Aorta (tissue), 5 donors: ENCODE results near the gene STARD7. TPM values are rescaled to one million over a fixed set of nuclear protein-coding genes. Genes with fewer than 3 reads are reported as not detected.
"Not testable (repeated sequence)": the region's sequence is repeated elsewhere in the genome, so short reads cannot be mapped to it uniquely, and the experiment has no call there.

Source experiments
- ATAC-seq: fragments of 200-7000 bp; cut with Tn5 transposase; one replicate; pipeline ENCODE4 v1.9.1; 2022; ENCODE audit warnings: moderate library complexity; ENCODE audit not compliant: low FRiP score
- DNase-seq, 2 donors: peaks; one replicate each; pipeline ENCODE4 v3.0.0-alpha.2; 2020
- H3K27ac ChIP-seq, 2 donors: one replicate each; pipeline ENCODE4 v1.5.1; 2013; ENCODE audit warnings: low read length in 2 of 2, mild to moderate bottlenecking in 2 of 2, moderate library complexity in 2 of 2, control low read depth in 1 of 2, inconsistent platforms in 1 of 2, low read depth in 1 of 2
- H3K27me3 ChIP-seq, 2 donors: one replicate each; pipeline ENCODE4 v1.6.1; 2013; ENCODE audit warnings: control low read depth in 1 of 2, low read length in 1 of 2, mild to moderate bottlenecking in 1 of 2, moderate library complexity in 1 of 2; ENCODE audit not compliant: insufficient read depth in 2 of 2, control insufficient read depth in 1 of 2
- H3K36me3 ChIP-seq, 2 donors: one replicate each; pipeline ENCODE4 v1.6.1; 2013; ENCODE audit warnings: control low read depth in 1 of 2, low read length in 1 of 2, mild to moderate bottlenecking in 1 of 2; ENCODE audit not compliant: insufficient read depth in 2 of 2, control insufficient read depth in 1 of 2
- H3K4me1 ChIP-seq, 2 donors: one replicate each; pipeline ENCODE4 v1.6.1; 2013; ENCODE audit warnings: low read length in 2 of 2, control low read depth in 1 of 2, mild to moderate bottlenecking in 1 of 2, moderate library complexity in 1 of 2; ENCODE audit not compliant: insufficient read depth in 2 of 2, control insufficient read depth in 1 of 2
- H3K4me3 ChIP-seq, 2 donors: one replicate each; pipeline ENCODE4 v1.5.1; 2013; ENCODE audit warnings: low read length in 2 of 2, control low read depth in 1 of 2, mild to moderate bottlenecking in 1 of 2
- H3K9me3 ChIP-seq: one replicate; pipeline ENCODE4 v1.6.1; 2013; ENCODE audit warnings: mild to moderate bottlenecking, low read length; ENCODE audit not compliant: control insufficient read depth
- WGBS, 2 donors: extraction: QIAGEN DNeasy Blood & Tissue Kit; methylation state at CpG; one replicate each; pipeline ENCODE4 v1.1.7; 2013; 5-methylcytosine and 5-hydroxymethylcytosine counted together
- intact Hi-C, 2 donors: fragments of 100-400 bp; cut with DNase I; formaldehyde crosslinking; loops; one replicate each; pipeline versions ENCODE4 v1.14.2 to v1.15.0; 2022
- long read RNA-seq, 2 donors: library from polyadenylated mRNA; unstranded; transcript quantifications; one replicate each; pipeline ENCODE4 v2.0.0, GENCODE V29; 2020 to 2021
- polyA plus RNA-seq, 2 donors: library from polyadenylated mRNA; stranded (reverse); fragments of 200-250 nt; gene quantifications; one replicate each; pipeline ENCODE4 v1.2.3, GENCODE V29; 2013
- total RNA-seq, 2 donors: library from RNA; stranded (reverse); fragmentation: NEBNext Ultra II Directional; extraction: Animal tissue kit (Norgen Biotek cat#: 25700); gene quantifications; one replicate each; pipeline ENCODE4 v1.2.1, GENCODE V29; 2021
- donor health status: healthy with polysubstance abuse.
- donor health status: Bipolar disorder and iron deficiency.
- donor health status: DM: no; HTN: no; CAD: no.
- donor health status: DM: no; HTN: no; CAD: no.
- donor health status: DM: yes; HTN: yes; CAD: no.

Gene STARD7, protein sequence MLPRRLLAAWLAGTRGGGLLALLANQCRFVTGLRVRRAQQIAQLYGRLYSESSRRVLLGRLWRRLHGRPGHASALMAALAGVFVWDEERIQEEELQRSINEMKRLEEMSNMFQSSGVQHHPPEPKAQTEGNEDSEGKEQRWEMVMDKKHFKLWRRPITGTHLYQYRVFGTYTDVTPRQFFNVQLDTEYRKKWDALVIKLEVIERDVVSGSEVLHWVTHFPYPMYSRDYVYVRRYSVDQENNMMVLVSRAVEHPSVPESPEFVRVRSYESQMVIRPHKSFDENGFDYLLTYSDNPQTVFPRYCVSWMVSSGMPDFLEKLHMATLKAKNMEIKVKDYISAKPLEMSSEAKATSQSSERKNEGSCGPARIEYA
- total RNA-seq (10 to 100 TPM; 69.3 to 72.7 TPM), polyA plus RNA-seq (10 to 100 TPM; 23.8 to 36.3 TPM)
- long read RNA-seq, donor 1, transcript STARD7-201 (8 exons, 3,368 nt): major isoform, 50 of 71 reads
- long read RNA-seq, donor 1, partial matches to known transcripts: 6 of 71 reads
- long read RNA-seq, donor 1, other reads (novel, unspliced or antisense): 15 of 71 reads
- long read RNA-seq, donor 2, transcript STARD7-201 (8 exons, 3,368 nt): major isoform, 44 of 60 reads
- long read RNA-seq, donor 2, partial matches to known transcripts: 4 of 60 reads
- long read RNA-seq, donor 2, other reads (novel, unspliced or antisense): 12 of 60 reads

DNA sequence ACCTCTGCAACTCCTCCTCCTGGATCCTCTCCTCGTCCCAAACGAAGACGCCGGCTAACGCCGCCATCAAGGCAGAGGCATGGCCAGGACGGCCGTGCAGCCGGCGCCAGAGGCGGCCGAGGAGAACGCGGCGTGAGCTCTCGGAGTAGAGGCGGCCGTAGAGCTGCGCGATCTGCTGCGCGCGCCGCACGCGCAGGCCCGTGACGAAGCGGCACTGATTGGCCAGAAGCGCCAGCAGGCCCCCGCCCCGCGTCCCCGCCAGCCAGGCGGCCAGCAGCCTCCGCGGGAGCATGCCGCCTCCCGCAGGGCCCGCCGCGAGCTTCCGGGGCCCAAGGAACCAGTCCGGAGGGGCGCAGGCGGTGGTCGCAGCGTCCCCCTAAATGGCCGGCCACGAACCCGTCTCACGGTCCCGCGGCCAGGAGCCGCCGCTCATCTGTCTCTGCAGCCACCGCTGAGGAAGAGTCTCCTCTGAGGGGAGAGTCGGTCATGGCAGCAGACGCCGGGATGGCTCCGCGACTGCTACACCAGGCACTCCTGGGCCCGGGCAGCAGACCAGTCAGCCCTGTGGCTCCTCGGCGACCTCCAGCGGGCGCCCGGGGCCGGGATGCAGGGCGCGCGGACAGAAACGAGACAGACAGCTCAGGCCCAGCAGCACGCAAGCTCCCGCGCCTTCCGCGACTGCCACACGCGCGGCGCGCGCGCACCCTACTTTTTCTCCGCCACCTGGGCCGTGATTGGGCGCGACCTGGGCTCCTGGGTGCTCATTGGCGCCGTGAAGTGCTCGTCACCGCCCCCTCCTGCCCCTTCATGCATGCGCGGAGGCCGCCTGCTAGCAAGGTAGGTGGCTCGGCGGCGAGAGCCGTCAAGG lies at the start of gene STARD7:
STARD7 (minus strand) TSS at position 685 of the 868 bp plus-strand sequence; CDS start at position 292, 393 bp downstream.
- Histone ChIP-seq H3K27me3 (no peaks in the 10 kb centered on the region), H3K4me3 (peak within 1 kb of the TSS; percentile 71 to 77), H3K4me1 (no peaks in the 10 kb centered on the region), H3K9me3 (no peaks in the 10 kb centered on the region), H3K36me3 (no peaks in the 10 kb centered on the region), H3K27ac (peak within 1 kb of the TSS; percentile 6 to 80)
- ATAC-seq (peak; percentile 98), DNase-seq (peak; percentile 99 to 100)
- 0% methylated on average over 86 to 100 of the region's 100 CpGs for WGBS, 2 donors
- intact Hi-C loops: loop anchor here in 1 of 2 donors (5.0 kb wide), 2 partner anchors 44 to 59 kb away; partner anchors contain the start of genes CIAO1 and TMEM127

DNA sequence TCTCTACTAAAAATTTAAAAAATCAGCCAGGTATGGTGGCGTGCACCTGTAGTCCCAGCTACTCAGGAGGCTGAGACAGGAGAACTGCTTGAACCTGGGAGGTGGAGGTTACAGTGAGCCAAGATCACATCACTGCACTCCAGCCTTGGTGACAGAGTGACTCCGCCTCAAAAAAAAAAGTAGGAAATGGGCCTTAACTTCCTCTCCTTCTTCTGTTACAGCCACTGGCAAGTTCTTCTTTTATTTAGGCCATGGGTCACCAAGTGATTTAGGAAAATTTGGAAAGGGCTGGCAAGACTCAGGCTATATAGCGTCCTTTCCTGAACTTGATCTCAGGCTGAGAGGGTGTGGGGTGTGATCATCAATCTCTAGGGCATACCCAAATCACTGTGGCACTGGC lies 49.1 kb upstream of the STARD7 start:
- intact Hi-C loops, H3K27me3 ChIP-seq, H3K9me3 ChIP-seq, H3K4me1 ChIP-seq, ATAC-seq, H3K4me3 ChIP-seq, H3K36me3 ChIP-seq: not testable (repeated sequence)
- peak in 1 of 2 donors; percentile 24 for DNase-seq
- WGBS, 2 donors: 94 to 95% methylated on average over 3 of the region's 3 CpGs
- H3K27ac ChIP-seq: peak overlapping the region in 1 of 2 donors; percentile 85

DNA sequence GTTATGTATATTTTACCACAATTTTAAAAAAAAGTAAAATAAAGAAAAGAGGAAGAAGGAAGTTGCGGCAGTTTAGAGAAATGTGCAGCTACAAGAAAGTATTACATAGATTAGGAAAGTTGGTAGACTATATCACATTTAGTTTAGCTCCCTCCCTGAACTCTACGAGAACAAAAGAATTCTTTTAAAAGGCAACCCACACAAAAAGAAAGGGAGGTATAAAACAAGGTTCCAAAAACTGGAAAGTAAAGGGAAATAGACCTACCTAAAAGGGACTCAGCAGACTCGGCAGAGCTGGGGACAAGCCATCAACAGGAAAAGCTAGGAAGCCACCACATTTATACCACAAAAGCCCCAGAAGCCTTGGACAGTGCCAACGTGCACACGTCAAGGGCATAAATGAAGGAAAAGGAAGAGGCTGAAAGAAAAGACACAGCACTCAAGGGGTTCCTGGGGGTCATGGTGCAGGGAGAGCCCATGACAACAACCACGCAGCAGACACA lies 48.0 kb upstream of the STARD7 start:
- Histone ChIP-seq H3K27ac (no peak overlapping the region), H3K9me3 (no peaks in the 10 kb centered on the region), H3K36me3 (peaks cover 0 to 2% of the 10 kb centered on the region in 2 donors), H3K4me3 (no peak overlapping the region), H3K27me3 (no peaks in the 10 kb centered on the region), H3K4me1 (peaks cover 3 to 7% of the 10 kb centered on the region in 2 donors)
- no peak for ATAC-seq
- DNase-seq: peak in 1 of 2 donors; percentile 47
- intact Hi-C loops: no loop called here
- 82 to 83% methylated on average over 6 of the region's 6 CpGs for WGBS, 2 donors

DNA sequence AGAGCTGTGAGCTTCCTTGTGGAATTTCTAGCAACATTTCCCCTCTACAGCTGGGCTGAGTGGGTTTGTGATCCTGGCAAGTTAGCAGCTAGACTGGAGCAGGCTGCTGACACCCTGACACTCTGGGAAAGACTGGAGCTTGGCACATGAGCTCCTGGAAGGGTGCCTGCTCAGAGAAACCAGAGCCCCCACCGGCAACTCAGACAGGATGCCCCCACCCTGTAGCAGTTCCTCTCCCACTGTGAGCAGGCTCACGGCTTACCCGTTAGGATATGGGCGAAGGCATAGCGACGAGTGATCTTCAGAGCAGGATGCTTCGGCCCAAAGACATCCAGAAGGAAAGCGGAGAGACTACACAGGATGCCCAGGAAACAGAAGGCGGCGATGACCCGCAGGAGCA lies 45.9 kb upstream of the STARD7 start:
- H3K4me1 ChIP-seq: peaks cover 3 to 5% of the 10 kb centered on the region in 2 donors
- H3K27ac ChIP-seq: no peak overlapping the region
- H3K9me3 ChIP-seq: no peaks in the 10 kb centered on the region
- no peak overlapping the region for H3K4me3 ChIP-seq
- WGBS, 2 donors: 87 to 89% methylated on average over 11 of the region's 11 CpGs
- DNase-seq (no peak), ATAC-seq (no peak)
- intact Hi-C loops: loop anchor here in 1 of 2 donors (5.0 kb wide), 2 partner anchors 47 to 107 kb away; partner anchors contain the start of genes DUSP2 and STARD7
- H3K36me3 ChIP-seq: peaks cover 0 to 2% of the 10 kb centered on the region in 2 donors
- H3K27me3 ChIP-seq: no peaks in the 10 kb centered on the region

DNA sequence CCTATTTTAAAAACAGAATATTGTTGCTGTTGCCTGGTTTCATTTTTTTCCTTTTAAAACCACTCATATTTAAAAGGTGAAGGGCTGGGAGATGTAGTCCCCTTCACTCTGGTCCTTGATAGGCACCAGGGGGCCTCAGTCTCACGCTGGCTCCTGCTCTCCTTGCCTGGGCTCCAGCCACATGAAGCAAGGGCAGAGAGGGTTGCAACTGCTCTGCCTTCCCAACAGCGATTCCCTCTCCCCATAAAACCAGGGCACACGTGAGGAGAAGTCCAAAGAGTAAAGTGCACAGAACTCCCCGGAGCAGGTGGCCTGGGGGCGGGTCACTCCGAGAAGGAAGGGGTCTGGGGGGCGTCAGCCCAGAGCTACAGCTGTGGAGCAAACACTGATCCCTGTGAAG lies 44.4 kb upstream of the STARD7 start:
- intact Hi-C loops: loop anchor here in 1 of 2 donors (5.0 kb wide), 2 partner anchors 46 to 106 kb away; partner anchors contain the start of genes DUSP2 and STARD7
- no peak for ATAC-seq
- WGBS, 2 donors: 82 to 83% methylated on average over 7 of the region's 7 CpGs

DNA sequence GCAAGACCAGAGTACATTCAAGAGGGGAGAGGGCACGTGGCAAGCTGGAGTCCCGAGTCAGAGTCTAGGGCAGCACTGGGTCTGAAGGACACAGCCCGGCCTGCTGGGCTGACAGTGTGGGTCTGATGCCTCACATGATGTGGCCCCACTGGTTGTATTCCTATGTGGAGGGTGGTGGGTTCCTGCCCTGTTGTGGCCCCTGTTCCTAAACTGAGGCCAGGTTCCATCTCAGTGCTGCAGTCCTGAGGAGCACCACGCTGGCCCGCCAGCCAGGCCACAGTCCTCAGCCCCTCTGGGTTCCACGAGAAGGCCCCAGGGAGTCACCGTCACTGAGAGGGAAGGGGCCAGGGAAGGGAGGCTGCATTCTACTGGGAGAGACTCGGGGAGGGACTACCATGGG lies 43.9 kb upstream of the STARD7 start:
- Histone ChIP-seq H3K9me3 (no peaks in the 10 kb centered on the region), H3K4me1 (peaks cover 0 to 3% of the 10 kb centered on the region in 2 donors), H3K4me3 (no peak overlapping the region), H3K36me3 (peaks cover 0 to 2% of the 10 kb centered on the region in 2 donors), H3K27ac (peak overlapping the region in 1 of 2 donors; percentile 13), H3K27me3 (no peaks in the 10 kb centered on the region)
- DNase-seq (no peak), ATAC-seq (no peak)
- intact Hi-C loops: loop anchor here in 1 of 2 donors (5.0 kb wide), 2 partner anchors 45 to 105 kb away; partner anchors contain the start of genes DUSP2 and STARD7
- WGBS, 2 donors: 82 to 89% methylated on average over 8 of the region's 8 CpGs

More for the DNA sequence above, 44.4 kb upstream of the STARD7 start:
- H3K27me3 ChIP-seq: no peaks in the 10 kb centered on the region
- H3K36me3 ChIP-seq: peaks cover 0 to 2% of the 10 kb centered on the region in 2 donors
- H3K4me1 ChIP-seq: peaks cover 0 to 5% of the 10 kb centered on the region in 2 donors
- H3K27ac ChIP-seq: no peak overlapping the region
- H3K9me3 ChIP-seq: no peaks in the 10 kb centered on the region
- no peak for DNase-seq
- no peak overlapping the region for H3K4me3 ChIP-seq

DNA sequence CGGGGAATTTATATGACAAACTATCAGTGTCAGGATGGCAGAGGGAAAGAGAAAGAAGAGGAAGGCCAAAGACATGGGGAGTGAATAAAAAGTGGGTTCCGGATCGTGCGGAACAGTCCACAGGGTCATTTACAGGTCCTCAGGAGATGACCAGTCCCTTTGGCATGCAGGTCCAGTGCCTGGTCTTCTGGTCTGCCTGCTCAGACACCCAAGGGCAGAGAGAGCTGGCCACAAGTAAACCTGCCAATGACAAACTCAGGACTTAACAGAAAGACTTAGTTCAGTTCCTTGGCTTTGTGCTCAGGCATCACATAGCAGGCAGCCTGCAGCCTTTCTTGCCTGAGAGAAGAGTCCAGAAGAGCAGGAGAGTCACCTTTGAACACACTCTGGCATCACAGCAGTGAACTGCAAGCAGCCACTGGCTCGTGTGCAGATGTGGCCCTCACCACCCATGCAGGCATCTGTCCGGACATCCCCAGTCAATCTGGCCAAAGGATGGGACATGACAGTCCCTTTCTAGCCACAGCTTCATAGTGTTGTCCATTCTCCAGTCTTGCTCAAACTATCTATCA lies 43.2 kb upstream of the STARD7 start:
- Histone ChIP-seq H3K27ac (peak overlapping the region in 1 of 2 donors; percentile 73), H3K9me3 (no peaks in the 10 kb centered on the region), H3K4me3 (no peak overlapping the region), H3K4me1 (peaks cover 0 to 3% of the 10 kb centered on the region in 2 donors), H3K36me3 (peaks cover 0 to 2% of the 10 kb centered on the region in 2 donors), H3K27me3 (no peaks in the 10 kb centered on the region)
- WGBS, 2 donors: 17 to 18% methylated on average over 6 of the region's 6 CpGs
- ATAC-seq (peak; percentile 93), DNase-seq (peak; percentile 91 to 92)
- intact Hi-C loops: loop anchor here (2.0 to 5.0 kb wide), 3 partner anchors 39 to 105 kb away; partner anchors contain the start of genes DUSP2 (in 1 of the 2) and STARD7 (in 1 of the 2)
